GM12892 (cell line): ENCODE results near the gene PPM1H.

Experiments used
- POLR2A ChIP-seq: IDR thresholded peaks from 2 replicates; pipeline ENCODE4 v1.6.1; 2011; ENCODE audit warnings: low read depth, low read length, control low read depth
- POLR2AphosphoS5 ChIP-seq: IDR thresholded peaks from 2 replicates; pipeline ENCODE4 v1.6.1; 2011; ENCODE audit warnings: low read depth, low read length, control low read depth

GRCh38 chr12:62603811-62604098 lies 331.2 kb downstream of the PPM1H start:
- no peak for TF ChIP-seq POLR2AphosphoS5
- no peak for TF ChIP-seq POLR2A
